Trophoblast cell (in vitro differentiated cells and primary cell): Measurements from ENCODE around the gene PRKCH.
A peak's percentile ranks its signal among the peaks of the same experiment; 100 is the strongest.

Experiments used
- DNase-seq, 2 donors: peaks; one replicate each; pipeline ENCODE4 v3.0.0-alpha.2; 2016
- H2AFZ ChIP-seq: 2 replicates; pipeline ENCODE4 v1.6.1; 2013; ENCODE audit warnings: low read length, moderate library complexity, mild to moderate bottlenecking; ENCODE audit not compliant: insufficient read depth, poor library complexity
- H2AK5ac ChIP-seq: 2 replicates; pipeline ENCODE4 v1.6.1; 2013; ENCODE audit warnings: mild to moderate bottlenecking, low read length
- H2BK120ac ChIP-seq: 2 replicates; pipeline ENCODE4 v1.6.1; 2013; ENCODE audit warnings: low read length, mild to moderate bottlenecking, moderate library complexity; ENCODE audit not compliant: insufficient read depth, poor library complexity
- H2BK12ac ChIP-seq: 2 replicates; pipeline ENCODE4 v1.6.1; 2013; ENCODE audit warnings: mild to moderate bottlenecking, low read length, moderate library complexity
- H2BK5ac ChIP-seq: 2 replicates; pipeline ENCODE4 v1.6.1; 2013; ENCODE audit warnings: low read length, low read depth, moderate library complexity, mild to moderate bottlenecking; ENCODE audit not compliant: poor library complexity
- H3K14ac ChIP-seq: 2 replicates; pipeline ENCODE4 v1.6.1; 2013; ENCODE audit warnings: mild to moderate bottlenecking, low read length
- H3K18ac ChIP-seq: 2 replicates; pipeline ENCODE4 v1.6.1; 2013; ENCODE audit warnings: mild to moderate bottlenecking, low read length
- H3K23ac ChIP-seq: 2 replicates; pipeline ENCODE4 v1.6.1; 2013; ENCODE audit warnings: low read length
- H3K27ac ChIP-seq: 2 replicates; pipeline ENCODE4 v1.5.1; 2013; ENCODE audit warnings: low read depth, mild to moderate bottlenecking, inconsistent platforms, low read length, moderate library complexity
- H3K27me3 ChIP-seq: 2 replicates; pipeline ENCODE4 v1.6.1; 2013; ENCODE audit warnings: inconsistent platforms, mild to moderate bottlenecking, low read length, moderate library complexity; ENCODE audit not compliant: insufficient read depth
- H3K36me3 ChIP-seq, 2 experiments: 1 replicate in 1 of 2; 2 replicates in 1 of 2; pipeline ENCODE4 v1.6.1; 2013; ENCODE audit warnings: low read length in 2 of 2, mild to moderate bottlenecking in 2 of 2, moderate library complexity in 1 of 2; ENCODE audit not compliant: insufficient read depth in 2 of 2, control insufficient read depth in 1 of 2
- H3K4ac ChIP-seq: 2 replicates; pipeline ENCODE4 v1.6.1; 2013; ENCODE audit warnings: low read depth, mild to moderate bottlenecking, low read length, moderate library complexity
- H3K4me1 ChIP-seq, 2 experiments: 1 replicate in 1 of 2; 2 replicates in 1 of 2; pipeline ENCODE4 v1.6.1; 2013; ENCODE audit warnings: low read length in 2 of 2, mild to moderate bottlenecking in 2 of 2, moderate library complexity in 1 of 2; ENCODE audit not compliant: insufficient read depth in 2 of 2, control insufficient read depth in 1 of 2
- H3K4me2 ChIP-seq: 2 replicates; pipeline ENCODE4 v1.6.1; 2013; ENCODE audit warnings: inconsistent platforms, mild to moderate bottlenecking, low read length, moderate library complexity
- H3K4me3 ChIP-seq: 2 replicates; pipeline ENCODE4 v1.5.1; 2013; ENCODE audit warnings: mild to moderate bottlenecking, low read depth, low read length, inconsistent platforms
- H3K79me1 ChIP-seq: one replicate; pipeline ENCODE4 v1.6.1; 2013; ENCODE audit warnings: low read length
- H3K79me2 ChIP-seq: 2 replicates; pipeline ENCODE4 v1.6.1; 2013; ENCODE audit warnings: low read length, mild to moderate bottlenecking; ENCODE audit not compliant: control insufficient read depth, insufficient read depth, poor library complexity
- H3K9ac ChIP-seq: 2 replicates; pipeline ENCODE4 v1.6.1; 2013; ENCODE audit warnings: mild to moderate bottlenecking, low read length
- H3K9me3 ChIP-seq: 2 replicates; pipeline ENCODE4 v1.6.1; 2013; ENCODE audit warnings: low read depth, mild to moderate bottlenecking, control low read depth, inconsistent platforms, low read length; ENCODE audit not compliant: insufficient read depth
- H4K12ac ChIP-seq: 2 replicates; pipeline ENCODE4 v1.6.1; 2013; ENCODE audit warnings: low read depth, mild to moderate bottlenecking, low read length, moderate library complexity
- H4K8ac ChIP-seq: 2 replicates; pipeline ENCODE4 v1.6.1; 2013; ENCODE audit warnings: low read depth, mild to moderate bottlenecking, low read length, moderate library complexity
- H4K91ac ChIP-seq: one replicate; pipeline ENCODE4 v1.6.1; 2013; ENCODE audit warnings: low read depth, mild to moderate bottlenecking, low read length, moderate library complexity
- WGBS: extraction: QIAGEN DNeasy Blood & Tissue Kit; methylation state at CpG from one replicate; pipeline ENCODE4 v1.1.7; 2013; ENCODE audit warnings: missing lambda C conversion rate; ENCODE audit not compliant: insufficient read length, insufficient coverage; ENCODE audit errors: extremely low coverage; 5-methylcytosine and 5-hydroxymethylcytosine counted together

The PRKCH gene

DNA sequence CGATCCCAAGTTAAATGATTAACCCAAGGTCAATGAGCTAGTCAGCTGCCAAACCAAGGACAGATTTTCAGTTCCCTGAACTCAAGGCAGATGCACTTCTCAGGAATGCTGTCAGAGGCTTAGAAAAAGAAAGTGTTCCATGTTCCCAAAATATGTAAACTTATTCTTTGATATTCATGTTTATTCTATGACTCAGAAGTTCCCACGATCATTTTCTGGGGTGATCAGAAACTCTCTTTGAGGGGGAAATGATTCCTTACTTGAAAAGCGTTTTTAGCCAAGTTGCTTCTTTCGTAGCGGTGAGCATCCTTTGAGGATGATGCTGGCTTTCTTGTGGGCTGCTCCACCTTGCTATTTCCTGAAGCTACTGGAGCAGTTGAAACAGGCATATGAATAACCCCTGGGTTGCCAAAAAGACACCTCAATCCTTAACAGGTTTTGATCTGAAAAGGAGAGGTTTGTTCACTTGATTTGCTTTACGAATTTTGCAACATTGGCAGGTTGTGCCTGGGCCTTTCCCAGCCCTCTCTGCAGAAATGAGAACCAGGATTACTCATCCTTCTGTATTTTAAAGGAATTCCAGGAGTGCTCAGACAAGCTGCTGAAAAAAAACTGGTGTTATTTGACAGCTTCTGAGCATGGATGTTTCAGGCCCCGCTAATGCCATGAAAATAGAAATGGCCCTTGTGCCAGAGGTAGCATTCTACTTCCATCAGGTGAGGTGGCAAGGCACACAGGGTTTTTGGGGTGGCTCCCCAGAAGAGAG is 252.6 kb downstream of the PRKCH start:
- H2BK120ac ChIP-seq, result peak overlapping the region; percentile 88
- H3K79me2 ChIP-seq, result peaks cover 9% of the 10 kb centered on the region
- H3K14ac ChIP-seq, result peak overlapping the region; percentile 77
- H3K9ac ChIP-seq, result no peak overlapping the region
- H4K91ac ChIP-seq, result peak overlapping the region; percentile 94
- no CpG with 5 or more reads among the region's 7 CpGs for WGBS
- peak overlapping the region; percentile 61 for H4K8ac ChIP-seq
- peaks cover 52% of the 10 kb centered on the region for H3K79me1 ChIP-seq
- H3K27ac ChIP-seq, result peak overlapping the region; percentile 87
- H3K18ac ChIP-seq, result no peak overlapping the region
- no peak overlapping the region for H2AFZ ChIP-seq
- H2BK5ac ChIP-seq, result peak overlapping the region; percentile 83
- H2BK12ac ChIP-seq, result peak overlapping the region; percentile 90
- H3K36me3 ChIP-seq, result no peaks in the 10 kb centered on the region
- H3K4me2 ChIP-seq, result peak overlapping the region; percentile 22
- H3K27me3 ChIP-seq, result no peaks in the 10 kb centered on the region
- H3K4me3 ChIP-seq, result no peak overlapping the region
- H2AK5ac ChIP-seq, result peak overlapping the region; percentile 74
- H4K12ac ChIP-seq, result no peak overlapping the region
- peak; percentile 33 to 68 for DNase-seq
- H3K4ac ChIP-seq, result peak overlapping the region; percentile 40
- peaks cover 18 to 47% of the 10 kb centered on the region in 2 experiments for H3K4me1 ChIP-seq
- no peaks in the 10 kb centered on the region for H3K9me3 ChIP-seq
- no peak overlapping the region for H3K23ac ChIP-seq

GRCh38 chr14:61574514-61574807 is 253.1 kb downstream of the PRKCH start:
- Histone ChIP-seq H2BK5ac (peak overlapping the region; percentile 83), H3K4me3 (no peak overlapping the region), H3K9me3 (no peaks in the 10 kb centered on the region), H2AFZ (no peak overlapping the region), H2BK12ac (peak overlapping the region; percentile 46), H3K4ac (no peak overlapping the region), H4K12ac (no peak overlapping the region), H2AK5ac (no peak overlapping the region), H3K79me2 (peaks cover 7% of the 10 kb centered on the region), H3K27ac (peak overlapping the region; percentile 79), H3K23ac (no peak overlapping the region), H3K18ac (no peak overlapping the region), H4K91ac (peak overlapping the region; percentile 69), H3K14ac (peak overlapping the region; percentile 52), H3K4me1 (peaks cover 13 to 42% of the 10 kb centered on the region in 2 experiments), H3K36me3 (no peaks in the 10 kb centered on the region), H3K79me1 (peaks cover 47% of the 10 kb centered on the region), H3K4me2 (peak overlapping the region; percentile 21), H4K8ac (peak overlapping the region; percentile 61), H3K27me3 (no peaks in the 10 kb centered on the region), H3K9ac (no peak overlapping the region), H2BK120ac (peak overlapping the region; percentile 54)
- WGBS, result no CpG with 5 or more reads among the region's 7 CpGs
- DNase-seq, result no peak

DNA sequence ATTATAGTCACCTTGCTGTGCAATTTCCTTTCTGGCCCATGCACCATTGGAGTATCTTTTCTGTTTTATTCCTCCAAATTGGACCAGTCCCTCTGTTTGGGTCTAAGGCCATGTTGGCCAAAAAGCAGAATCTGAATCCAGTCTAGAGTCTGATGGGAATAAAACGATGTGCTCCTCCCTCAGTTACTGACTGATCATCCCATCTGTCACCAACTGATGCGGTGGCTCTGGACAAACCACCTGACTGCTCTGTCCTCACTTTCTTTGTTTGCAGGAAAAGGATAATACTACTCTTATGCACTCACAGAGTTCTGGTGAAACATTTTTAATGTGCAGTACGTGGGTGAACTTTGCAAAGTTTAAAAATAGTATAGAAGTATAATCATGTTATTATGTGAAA is 253.7 kb downstream of the PRKCH start:
- H3K27ac ChIP-seq, result peak overlapping the region; percentile 71
- no peak overlapping the region for H3K4me3 ChIP-seq

DNA sequence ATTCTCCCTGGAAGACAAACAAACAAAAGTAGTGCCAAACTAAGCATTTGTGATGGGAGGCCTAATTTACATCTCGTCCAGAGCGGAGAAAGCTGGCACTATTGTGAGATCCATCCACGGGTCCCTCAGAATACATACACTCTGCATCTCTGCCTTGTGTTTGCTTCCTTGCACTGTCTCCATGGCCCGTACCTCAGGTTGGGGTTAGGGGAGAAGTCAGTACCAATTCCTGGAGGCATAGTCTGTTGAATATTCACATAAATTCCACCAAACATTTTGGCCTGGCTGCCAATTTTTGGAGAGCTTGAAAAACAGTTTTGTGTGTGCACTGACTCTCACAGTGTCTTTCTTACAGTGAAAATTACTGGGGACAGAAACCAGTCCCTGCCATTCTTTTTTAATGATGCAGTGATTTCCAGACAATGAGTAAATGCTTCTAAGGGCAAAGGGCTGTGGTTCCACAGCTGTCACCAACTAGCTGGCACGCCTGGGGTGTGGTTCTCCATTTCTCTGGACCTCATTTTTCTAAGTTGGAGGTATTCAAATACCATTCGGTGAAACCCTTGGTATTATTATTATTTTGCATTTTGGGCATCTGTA is 254.3 kb downstream of the PRKCH start:
- Histone ChIP-seq H3K14ac (peak overlapping the region; percentile 86), H3K4me1 (peaks cover 4 to 30% of the 10 kb centered on the region in 2 experiments)

More for the DNA sequence above, 253.7 kb downstream of the PRKCH start:
- peak overlapping the region; percentile 92 for H2AK5ac ChIP-seq
- H4K91ac ChIP-seq, result peak overlapping the region; percentile 95
- H3K23ac ChIP-seq, result no peak overlapping the region
- H2BK120ac ChIP-seq, result peak overlapping the region; percentile 90
- H3K9me3 ChIP-seq, result no peaks in the 10 kb centered on the region
- H3K36me3 ChIP-seq, result no peaks in the 10 kb centered on the region
- peaks cover 40% of the 10 kb centered on the region for H3K79me1 ChIP-seq
- peak overlapping the region; percentile 61 for H4K8ac ChIP-seq
- no CpG with 5 or more reads among the region's 3 CpGs for WGBS
- H3K79me2 ChIP-seq, result peaks cover 3% of the 10 kb centered on the region
- peak overlapping the region; percentile 58 for H3K4ac ChIP-seq
- H2AFZ ChIP-seq, result no peak overlapping the region
- H3K4me2 ChIP-seq, result no peak overlapping the region
- H2BK12ac ChIP-seq, result peak overlapping the region; percentile 97
- H2BK5ac ChIP-seq, result peak overlapping the region; percentile 89
- H3K18ac ChIP-seq, result peak overlapping the region; percentile 80
- peak overlapping the region; percentile 82 for H3K14ac ChIP-seq
- no peak overlapping the region for H3K9ac ChIP-seq
- H3K4me1 ChIP-seq, result peaks cover 6 to 35% of the 10 kb centered on the region in 2 experiments
- no peaks in the 10 kb centered on the region for H3K27me3 ChIP-seq
- no peak for DNase-seq
- H4K12ac ChIP-seq, result no peak overlapping the region

More for the DNA sequence above, 254.3 kb downstream of the PRKCH start:
- Histone ChIP-seq H4K91ac (peak overlapping the region; percentile 88), H3K4me3 (no peak overlapping the region), H3K9me3 (no peaks in the 10 kb centered on the region), H3K36me3 (no peaks in the 10 kb centered on the region), H3K27me3 (no peaks in the 10 kb centered on the region), H3K9ac (no peak overlapping the region), H3K27ac (peak overlapping the region; percentile 71), H2BK5ac (peak overlapping the region; percentile 83), H2BK12ac (peak overlapping the region; percentile 98), H4K8ac (no peak overlapping the region), H3K79me1 (peaks cover 36% of the 10 kb centered on the region), H2AFZ (peak overlapping the region; percentile 48), H3K79me2 (peaks cover 3% of the 10 kb centered on the region), H3K4me2 (no peak overlapping the region), H3K18ac (peak overlapping the region; percentile 86), H4K12ac (no peak overlapping the region), H3K23ac (no peak overlapping the region), H2BK120ac (peak overlapping the region; percentile 93), H2AK5ac (peak overlapping the region; percentile 98), H3K4ac (peak overlapping the region; percentile 70)
- WGBS, result no CpG with 5 or more reads among the region's 6 CpGs
- no peak for DNase-seq
